GM12892 (cell line): ENCODE results near the gene C4orf51. TPM values are rescaled to one million over a fixed set of nuclear protein-coding genes. Genes with fewer than 3 reads are reported as not detected.
A peak's percentile ranks its signal among the peaks of the same experiment; 100 is the strongest.
"Not testable (repeated sequence)": the region's sequence is repeated elsewhere in the genome, so short reads cannot be mapped to it uniquely, and the experiment has no call there.

Source experiments
- DNase-seq: peaks from one replicate; pipeline ENCODE4 v3.0.0; 2011; ENCODE audit not compliant: insufficient read length
- FAIRE-seq: peaks from 2 replicates; lab custom pipeline; 2011; peaks lifted over from hg19 to GRCh38; lab: Jason Lieb, UNC
- POLR2A ChIP-seq: IDR thresholded peaks from 2 replicates; pipeline ENCODE4 v1.6.1; 2011; ENCODE audit warnings: low read depth, low read length, control low read depth
- POLR2AphosphoS5 ChIP-seq: IDR thresholded peaks from 2 replicates; pipeline ENCODE4 v1.6.1; 2011; ENCODE audit warnings: low read depth, low read length, control low read depth
- TAF1 ChIP-seq: IDR thresholded peaks from 2 replicates; pipeline ENCODE4 v1.6.1; 2011; ENCODE audit warnings: low read depth, mild to moderate bottlenecking, control low read depth, low read length, borderline replicate concordance
- polyA plus RNA-seq: library from polyadenylated mRNA; unstranded; fragments of >200 nt; gene quantifications from one replicate; pipeline ENCODE4 v1.2.1, GENCODE V29; 2012; ENCODE audit warnings: missing spikeins, inconsistent platforms; ENCODE audit not compliant: missing spikeins

The C4orf51 gene
- not detected for polyA plus RNA-seq

DNA sequence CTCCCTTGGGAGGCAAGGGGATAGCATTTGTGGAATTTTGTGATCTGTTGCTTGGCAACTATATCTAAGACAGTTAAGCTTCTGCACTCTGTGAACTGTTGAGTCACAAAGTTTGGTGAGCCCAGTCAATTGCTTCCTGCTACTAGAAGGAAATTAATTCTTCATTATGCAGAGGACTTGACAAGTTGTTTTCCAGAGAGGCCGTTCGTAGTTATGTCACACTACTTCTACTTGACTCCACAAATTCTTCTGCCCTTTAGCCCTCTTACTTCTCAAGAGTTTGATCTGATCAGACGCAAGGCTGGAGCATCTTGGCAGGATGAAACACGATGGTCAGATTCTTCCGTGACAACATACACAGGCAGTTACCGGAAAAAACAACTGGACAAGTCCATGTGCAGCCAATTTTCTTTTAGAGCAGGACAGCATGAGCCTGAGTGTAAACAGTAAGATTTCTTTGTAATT is at the start of gene C4orf51:
Gene C4orf51, plus strand, starts transcription at position 156 of the 465 bp plus-strand sequence. Its CDS starts 58 bp downstream, at position 214.
- no peak for TF ChIP-seq TAF1
- TF ChIP-seq POLR2A: no peak
- no peak for TF ChIP-seq POLR2AphosphoS5
- DNase-seq (no peak), FAIRE-seq (no peak)

DNA sequence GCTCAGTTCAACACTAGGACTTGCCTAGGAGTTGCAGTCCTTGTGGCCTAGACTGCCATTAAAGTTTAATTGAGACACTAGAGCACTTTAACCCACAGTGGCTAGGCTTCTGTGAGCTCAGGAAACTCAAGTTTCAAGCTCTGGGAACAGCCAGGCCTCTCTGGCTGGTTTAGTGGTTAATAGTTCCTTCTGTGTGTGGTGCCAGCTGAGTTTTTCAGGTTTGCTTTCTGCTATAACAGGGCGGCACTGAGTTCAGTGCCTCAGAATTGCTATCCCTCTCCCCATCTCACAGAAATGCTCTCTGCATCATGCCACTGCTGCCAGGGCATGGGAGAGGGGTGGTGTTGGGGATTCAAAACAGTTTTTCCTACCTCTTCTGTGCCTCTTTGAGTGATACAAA is 44.8 kb upstream of the C4orf51 start:
- DNase-seq (no peak), FAIRE-seq (no peak)
- no peak for TF ChIP-seq POLR2AphosphoS5
- TF ChIP-seq POLR2A: no peak
- no peak for TF ChIP-seq TAF1

DNA sequence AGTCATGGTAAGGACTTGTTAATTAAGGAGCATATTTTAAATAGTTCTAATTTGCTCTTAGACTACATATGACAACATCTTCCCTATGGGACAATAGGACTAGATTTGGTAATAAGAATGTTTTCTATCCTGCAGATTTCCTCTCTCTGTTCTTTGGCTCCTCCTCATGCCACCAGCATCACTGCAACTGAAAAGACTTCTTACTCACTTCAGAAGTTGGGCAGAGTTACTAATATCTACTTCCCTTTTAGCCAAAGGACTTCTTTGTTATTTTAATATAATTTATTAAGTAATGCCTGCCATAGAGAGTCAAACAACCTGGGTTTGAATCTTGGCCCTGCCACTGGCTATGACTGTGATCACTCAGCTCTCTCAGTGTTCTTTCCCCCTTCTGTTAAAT is 44.3 kb upstream of the C4orf51 start:
- TF ChIP-seq POLR2AphosphoS5 (no peak), TAF1 (no peak), POLR2A (no peak)
- no peak for DNase-seq
- FAIRE-seq: no peak

DNA sequence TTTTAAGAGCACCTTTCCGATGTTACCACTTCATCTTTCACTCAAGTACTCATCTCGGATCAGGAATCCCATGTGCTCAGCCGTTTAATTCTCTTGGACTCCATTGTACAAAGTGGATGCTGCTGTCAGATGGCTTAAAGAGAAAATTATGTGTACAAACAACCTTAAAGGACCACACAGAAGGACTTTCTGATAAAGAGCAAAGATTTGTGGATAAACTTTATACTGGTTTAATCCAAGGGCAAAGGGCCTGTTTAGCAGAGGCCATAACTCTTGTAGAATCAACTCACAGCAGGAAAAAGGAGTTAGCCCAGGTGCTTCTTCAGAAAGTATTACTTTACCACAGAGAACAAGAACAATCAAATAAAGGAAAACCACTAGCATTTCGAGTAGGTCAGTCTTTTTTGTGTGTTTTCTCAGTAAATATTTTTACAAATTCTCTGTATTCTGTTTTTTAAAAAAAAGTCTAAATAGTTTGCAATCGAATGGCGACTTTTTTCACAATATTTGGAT is 40.7 kb upstream of the C4orf51 start:
- no peak for TF ChIP-seq POLR2A
- no peak for FAIRE-seq
- no peak for DNase-seq

DNA sequence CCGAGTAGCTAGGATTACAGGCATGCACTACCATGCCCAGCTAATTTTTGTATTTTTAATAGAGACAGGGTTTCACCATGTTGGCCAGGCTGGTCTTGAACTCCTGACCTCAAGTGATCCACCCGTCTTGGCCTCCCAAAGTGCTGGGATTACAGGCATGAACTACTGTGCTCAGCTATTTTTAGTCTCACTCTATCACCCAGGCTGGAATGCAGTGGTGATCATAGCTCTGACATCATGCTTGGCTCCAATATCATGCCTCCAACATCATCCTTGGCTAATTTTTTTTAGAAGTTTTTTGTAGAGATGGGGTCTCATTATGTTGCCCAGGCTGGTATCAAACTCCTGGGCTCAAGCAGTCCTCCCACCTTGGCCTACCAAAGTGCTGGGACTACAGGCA is 39.7 kb upstream of the C4orf51 start:
- not testable (repeated sequence) for DNase-seq, FAIRE-seq

DNA sequence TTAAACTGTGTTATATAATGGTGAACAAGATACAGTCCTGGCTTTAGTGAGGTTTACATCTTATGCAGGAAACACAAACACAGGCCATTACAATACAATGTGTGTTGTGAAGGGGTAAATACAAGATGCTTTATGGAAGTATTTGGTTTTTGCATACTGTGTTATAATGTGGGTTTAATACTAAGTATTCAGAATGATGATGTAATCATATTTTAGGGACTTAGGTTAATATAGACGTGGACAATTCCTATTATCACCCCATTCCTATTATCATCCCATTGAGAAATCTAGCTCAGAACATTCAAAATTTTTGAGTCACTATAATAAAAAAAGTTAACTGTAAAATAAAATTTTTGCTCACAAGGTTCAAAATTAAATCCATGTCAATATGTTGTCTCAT is 36.7 kb upstream of the C4orf51 start:
- TF ChIP-seq POLR2A: no peak
- no peak for TF ChIP-seq POLR2AphosphoS5
- no peak for TF ChIP-seq TAF1
- peak; percentile 9 for FAIRE-seq
- DNase-seq: no peak

DNA sequence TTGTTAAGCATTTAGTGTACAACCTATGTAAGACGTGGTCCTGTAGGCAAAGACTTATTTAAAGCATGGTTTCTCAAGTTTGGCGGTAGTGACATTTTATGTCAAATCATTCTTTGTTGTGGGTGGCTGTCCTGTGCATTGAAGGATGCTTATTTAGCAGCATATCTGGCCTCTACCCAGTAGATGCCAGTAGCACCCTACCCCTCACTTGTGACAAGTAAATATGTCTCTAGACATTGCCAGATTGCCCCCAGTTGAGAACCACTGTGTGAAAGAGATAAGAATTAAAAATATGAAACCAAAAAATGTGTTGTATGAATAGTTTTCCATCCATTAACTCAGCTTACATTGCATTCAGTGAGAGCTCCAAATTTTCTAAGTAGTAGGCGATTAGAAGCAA is 35.2 kb upstream of the C4orf51 start:
- TF ChIP-seq TAF1: no peak
- TF ChIP-seq POLR2A: no peak
- no peak for TF ChIP-seq POLR2AphosphoS5
- DNase-seq (no peak), FAIRE-seq (peak; percentile 30)

DNA sequence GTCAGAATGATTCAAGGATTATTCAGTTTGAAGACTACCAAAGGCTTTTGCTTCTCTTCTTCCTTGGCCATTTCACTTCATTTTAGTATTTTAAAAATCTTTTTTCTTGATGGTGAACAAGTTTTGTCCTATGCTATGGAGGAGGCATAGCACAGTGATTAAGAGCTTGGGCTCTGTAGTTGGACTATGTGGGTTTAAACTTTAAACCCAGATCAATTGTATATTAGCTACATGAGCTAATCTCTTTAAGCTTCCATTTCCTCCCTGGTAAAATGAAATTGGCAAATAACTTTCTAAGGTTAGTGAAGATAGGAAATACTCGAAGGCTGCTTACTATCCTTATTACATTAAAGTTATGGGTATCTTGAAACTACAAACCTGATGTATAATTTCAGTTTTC is 23.8 kb upstream of the C4orf51 start:
- no peak for TF ChIP-seq TAF1
- DNase-seq: no peak
- FAIRE-seq: no peak

DNA sequence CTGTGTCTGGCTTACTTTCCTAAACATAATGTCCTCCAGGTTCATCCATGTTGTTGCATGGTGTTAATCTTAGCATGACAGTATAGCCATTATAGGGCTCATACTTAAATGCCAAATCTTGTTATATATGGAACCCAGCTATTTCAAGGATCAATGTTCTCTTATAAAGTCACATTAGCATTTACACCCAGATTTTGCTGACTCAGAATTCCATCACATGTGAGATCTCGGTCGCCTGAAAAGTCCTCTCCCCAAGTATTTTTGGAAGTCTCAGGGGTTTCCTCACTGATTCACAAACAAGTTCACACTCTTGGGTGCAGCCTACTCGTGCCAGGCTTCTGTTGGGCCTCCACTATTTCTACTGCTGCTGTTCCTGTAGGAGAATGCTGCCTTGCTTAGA is 19.9 kb upstream of the C4orf51 start:
- FAIRE-seq (no peak), DNase-seq (no peak)
- no peak for TF ChIP-seq POLR2A
- TF ChIP-seq POLR2AphosphoS5: no peak
- no peak for TF ChIP-seq TAF1

DNA sequence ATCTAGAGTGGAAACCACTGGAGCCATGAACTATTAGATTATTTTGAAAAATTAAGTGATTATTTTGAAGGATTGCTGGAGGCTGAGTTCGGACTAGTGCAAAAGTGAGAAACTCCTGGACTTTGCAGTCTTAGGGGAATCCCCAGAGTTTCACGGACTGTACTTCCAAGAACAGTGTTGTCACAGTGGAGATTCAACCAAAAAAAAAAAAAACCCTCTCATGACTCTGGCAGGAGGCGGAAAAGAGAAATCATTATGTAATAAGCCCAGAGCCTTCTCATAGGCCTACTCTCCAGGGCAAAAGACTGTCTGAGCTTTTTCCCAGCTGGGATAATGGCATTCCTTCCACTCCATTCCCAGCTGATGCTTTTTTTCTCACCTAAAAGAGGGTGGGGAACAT is 16.8 kb upstream of the C4orf51 start:
- no peak for TF ChIP-seq POLR2AphosphoS5
- TF ChIP-seq TAF1: no peak
- no peak for TF ChIP-seq POLR2A
- FAIRE-seq (no peak), DNase-seq (no peak)

DNA sequence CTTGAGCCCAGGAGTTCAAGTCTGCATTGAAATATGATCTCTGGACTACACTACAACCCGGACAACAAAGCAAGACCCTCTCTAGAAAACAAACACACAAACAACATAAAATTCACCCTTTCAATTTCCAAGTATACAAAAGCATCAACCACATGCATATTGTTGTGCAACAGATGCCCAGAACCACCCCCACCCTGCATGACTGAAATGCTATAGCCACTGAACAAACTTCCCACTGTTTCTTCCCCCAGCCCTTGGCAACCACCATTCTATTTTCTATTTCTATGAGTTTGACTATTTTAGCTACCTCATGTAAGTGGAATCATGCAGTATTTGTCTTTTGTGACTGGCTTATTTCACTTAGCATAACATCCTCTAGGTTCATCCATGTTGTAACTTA is 14.2 kb upstream of the C4orf51 start:
- DNase-seq (no peak), FAIRE-seq (peak; percentile 63)
- TF ChIP-seq POLR2A: no peak
- no peak for TF ChIP-seq TAF1
- TF ChIP-seq POLR2AphosphoS5: no peak

DNA sequence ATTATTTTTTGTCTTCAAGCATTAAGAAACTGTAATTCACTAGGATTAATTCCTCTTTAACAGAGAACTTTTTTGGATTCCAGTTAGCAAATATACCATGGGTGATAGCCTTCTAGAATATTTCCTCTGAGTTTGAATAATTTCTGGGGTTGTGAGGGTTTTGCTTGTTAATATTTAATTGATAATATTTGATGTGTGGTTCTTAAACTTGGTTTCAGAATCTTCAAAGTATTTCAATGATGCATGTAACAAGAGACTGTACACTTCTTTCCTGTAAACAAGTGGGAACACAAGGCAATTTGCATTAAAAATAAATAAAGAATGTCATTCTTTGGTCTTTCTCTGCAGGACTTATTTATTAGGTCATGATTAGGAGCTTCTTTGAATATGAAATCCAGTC is 9.5 kb upstream of the C4orf51 start:
- TF ChIP-seq TAF1: no peak
- TF ChIP-seq POLR2AphosphoS5: no peak
- TF ChIP-seq POLR2A: no peak
- FAIRE-seq: no peak
- DNase-seq: no peak

DNA sequence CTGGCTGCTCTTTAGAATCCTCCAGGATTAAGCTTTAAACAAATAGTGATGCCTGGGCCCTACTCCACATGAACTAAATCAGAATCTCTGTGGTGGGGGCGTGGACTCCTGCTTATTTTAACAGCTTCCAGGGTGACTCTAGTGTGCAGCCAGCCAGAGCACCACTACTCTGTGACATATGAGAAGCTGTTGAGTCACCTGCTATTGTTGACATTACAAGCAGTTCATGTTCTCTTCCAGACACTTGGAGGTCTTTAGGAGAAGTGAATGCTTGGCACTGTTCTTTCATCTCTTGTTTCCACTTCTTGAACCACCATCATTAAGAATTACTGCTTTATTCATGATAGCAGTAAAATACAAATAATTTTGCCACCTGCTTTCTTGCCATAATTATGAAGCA is 426 bp upstream of the C4orf51 start:
- no peak for FAIRE-seq
- no peak for DNase-seq
- no peak for TF ChIP-seq POLR2AphosphoS5
- TF ChIP-seq POLR2A: no peak
- no peak for TF ChIP-seq TAF1

DNA sequence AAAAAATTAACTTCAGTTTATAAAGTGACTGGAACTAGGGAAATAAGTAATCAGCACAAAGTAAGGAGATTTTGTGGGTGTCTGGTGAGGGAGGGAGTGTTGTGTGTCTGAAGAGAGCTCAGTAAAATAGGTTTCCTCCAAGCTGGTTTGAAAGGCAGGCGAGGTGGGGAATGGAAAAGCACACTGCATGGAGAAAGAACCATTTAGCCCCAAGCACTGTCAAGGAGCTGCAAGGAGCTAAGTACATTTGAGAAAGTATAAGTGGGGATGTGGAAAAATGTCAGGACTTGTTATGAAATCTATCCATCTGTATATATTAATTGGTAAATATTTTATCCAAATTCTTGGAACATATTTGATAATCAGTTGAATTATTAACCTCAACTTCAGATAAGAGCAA is 956 bp downstream of the C4orf51 start:
- no peak for TF ChIP-seq POLR2A
- no peak for TF ChIP-seq TAF1
- TF ChIP-seq POLR2AphosphoS5: no peak
- FAIRE-seq (no peak), DNase-seq (no peak)

DNA sequence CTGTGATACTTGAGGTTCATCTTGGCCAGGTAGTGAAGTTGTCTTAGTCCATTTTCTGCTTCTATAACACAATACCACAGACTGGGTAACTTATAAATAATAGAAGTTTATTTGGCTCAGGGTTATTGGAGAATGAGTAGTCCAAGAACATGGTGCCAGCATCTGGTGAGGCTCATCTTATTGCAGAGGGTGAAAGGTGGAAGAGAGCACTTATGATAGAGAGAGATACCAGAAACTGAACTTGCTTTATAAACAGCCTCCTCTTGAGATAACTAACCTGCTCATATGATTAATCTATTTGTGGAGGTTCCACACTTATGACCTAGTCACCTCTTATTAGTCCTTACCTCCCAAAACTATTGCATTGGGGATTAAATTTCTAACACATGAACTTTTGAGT is 1.6 kb downstream of the C4orf51 start:
- no peak for FAIRE-seq
- no peak for TF ChIP-seq TAF1
- TF ChIP-seq POLR2A: no peak
- no peak for TF ChIP-seq POLR2AphosphoS5
- DNase-seq: no peak
